Kidney capillary endothelial cell (primary cell): ENCODE data around the gene TAX1BP1.

Experiments used
- DNase-seq: peaks from one replicate; pipeline ENCODE4 v3.0.0-alpha.2; 2018; ENCODE audit warnings: low spot score

TAX1BP1 gene

DNA sequence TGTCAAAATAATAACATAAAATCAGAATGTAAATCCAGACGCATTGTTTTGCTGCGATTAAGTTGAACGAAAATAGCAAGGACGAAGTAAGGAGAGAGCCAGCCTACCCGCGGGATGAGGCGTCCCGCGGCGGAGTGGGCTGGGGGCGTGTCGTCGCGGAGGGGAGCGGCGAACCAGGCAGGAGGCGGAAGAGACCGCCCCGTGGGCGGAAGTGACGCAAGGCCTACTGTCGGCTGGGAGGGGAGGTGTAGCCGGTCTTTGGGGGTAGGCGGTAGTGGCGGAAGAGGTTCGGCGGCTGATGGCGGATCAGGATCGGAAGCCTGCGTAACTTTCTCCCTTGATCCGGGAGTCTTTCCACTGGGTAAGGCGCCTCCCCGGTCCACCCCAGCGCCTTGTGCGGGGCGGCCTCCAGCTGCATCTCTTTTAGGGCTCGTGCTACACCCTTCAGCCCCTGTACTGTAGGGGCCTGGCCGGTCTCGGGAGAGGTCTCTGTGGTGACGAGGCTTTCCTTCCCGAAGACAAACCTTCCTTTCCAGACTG, at the start of gene TAX1BP1:
Gene TAX1BP1, plus strand, starts transcription at position 254 of the 540 bp plus-strand sequence. CDS start 8,363 bp downstream, outside the sequence.
- DNase-seq, result peak; percentile 90

DNA sequence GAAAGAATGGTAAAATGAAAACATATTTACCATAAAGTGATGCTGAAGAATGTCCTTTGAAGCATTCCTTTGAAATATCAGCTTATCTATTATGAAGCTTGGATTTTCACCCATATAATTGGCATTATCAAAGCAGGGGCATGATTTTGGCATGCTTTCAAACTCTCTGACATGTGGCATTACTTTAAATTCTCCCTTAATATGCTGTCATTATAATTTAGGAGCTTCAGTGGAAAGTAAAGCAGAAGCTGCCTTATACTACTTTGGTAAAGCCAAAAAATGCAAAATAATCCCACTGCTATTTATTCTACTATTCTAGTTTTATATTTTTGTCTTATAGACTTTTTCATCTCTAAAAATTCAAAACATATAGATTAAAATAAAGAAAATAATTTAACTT, 49.3 kb upstream of the TAX1BP1 start:
- DNase-seq, result no peak

DNA sequence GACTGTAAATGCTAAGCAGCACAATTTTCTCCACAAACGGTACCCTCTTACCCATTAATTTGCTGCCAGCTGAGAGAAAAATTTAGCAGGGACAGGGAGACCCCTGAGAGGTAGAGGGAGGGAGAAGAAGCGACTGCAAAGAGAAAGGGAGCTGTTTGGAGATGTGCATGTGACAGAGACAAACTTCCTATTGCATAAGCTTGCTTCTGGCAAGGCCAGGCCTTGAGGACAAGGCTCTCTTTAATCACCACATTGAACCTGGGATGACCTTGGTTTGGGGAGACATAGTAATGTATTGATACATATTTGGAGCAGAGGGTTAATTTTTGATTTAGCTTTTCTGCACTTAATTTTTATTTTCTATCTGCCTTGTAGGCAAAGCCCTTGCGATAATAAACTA, 46.2 kb upstream of the TAX1BP1 start:
- no peak for DNase-seq

DNA sequence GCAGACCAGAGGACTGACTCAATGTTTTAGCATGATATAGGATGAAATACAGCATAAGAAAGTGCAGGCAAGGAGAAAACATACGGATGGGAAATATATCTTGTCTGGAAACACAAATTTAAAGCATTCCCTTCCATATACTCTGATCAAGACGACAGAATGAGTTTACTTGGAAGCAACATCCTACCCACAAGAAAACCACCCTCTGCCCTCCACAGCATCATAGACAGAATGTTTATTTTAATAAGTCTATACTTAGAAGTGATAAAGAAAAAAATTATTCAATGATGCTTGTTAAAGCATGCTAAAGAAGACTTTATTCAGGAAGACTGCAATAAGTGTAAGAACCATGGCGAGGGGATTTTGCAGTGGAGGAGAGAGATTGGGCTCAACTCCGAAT, 44.9 kb upstream of the TAX1BP1 start:
- no peak for DNase-seq

DNA sequence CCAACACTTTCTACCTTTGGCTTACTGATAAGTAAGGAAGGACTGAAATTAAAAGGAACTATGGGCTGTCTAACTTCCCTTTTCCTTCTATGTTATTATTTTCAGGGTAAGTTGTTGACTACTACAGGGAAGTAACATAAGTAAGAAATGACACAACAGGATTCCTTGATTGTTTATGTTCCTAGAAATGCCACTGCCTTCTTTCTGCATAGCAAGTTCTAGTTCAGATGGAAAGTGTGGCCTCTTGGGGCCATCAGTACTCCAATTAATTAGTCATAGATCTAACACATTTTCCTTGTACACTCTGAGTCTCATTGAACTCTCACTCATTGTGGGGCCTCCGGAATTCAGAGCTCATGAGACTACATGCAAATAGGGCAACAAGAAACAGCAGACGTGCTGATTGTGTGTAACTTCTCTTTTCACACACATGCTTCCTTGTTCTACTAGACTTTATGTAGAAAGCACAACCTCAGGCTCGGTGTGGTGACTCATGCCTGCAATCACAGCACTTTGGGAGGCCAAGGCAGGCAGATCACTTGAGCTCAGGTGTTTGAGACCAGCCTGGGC, 42.0 kb upstream of the TAX1BP1 start:
- DNase-seq, result no peak

DNA sequence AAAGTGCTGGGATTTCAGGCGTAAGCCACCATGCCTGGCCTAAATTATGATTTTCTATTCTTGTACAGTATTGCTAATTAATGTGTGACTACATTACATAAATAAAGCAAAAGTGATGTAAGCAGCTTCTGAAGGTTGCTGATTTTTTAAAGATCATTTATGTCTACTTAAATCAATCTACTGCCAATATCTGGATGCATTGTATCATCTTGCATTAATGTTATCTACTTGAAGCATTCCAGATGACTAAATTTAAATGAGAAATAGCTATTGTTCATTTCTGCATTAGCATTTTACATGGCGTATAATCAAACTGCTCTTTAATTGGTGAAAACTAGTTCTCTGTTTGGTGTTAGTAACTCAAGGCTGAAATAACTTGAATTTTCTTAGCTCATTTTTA, 40.2 kb upstream of the TAX1BP1 start:
- no peak for DNase-seq

DNA sequence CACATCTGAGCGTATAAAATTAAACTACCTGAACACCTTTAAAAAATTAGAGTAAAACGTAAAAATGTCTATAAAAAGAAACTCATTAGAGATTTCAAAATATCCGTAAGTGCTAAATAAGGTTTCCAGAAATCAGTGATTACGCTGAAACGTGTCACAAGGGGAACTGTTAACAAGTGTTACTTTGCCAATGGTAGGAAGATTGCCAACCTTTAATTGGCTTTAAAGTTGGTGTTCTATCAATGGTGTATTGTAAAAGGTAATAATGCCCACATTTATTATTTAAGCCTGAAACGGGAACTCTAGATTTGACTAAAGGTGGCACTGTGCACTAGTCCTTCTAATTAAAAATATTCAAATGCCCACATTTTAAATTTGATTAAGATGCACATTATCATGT, 39.5 kb upstream of the TAX1BP1 start:
- DNase-seq, result no peak

DNA sequence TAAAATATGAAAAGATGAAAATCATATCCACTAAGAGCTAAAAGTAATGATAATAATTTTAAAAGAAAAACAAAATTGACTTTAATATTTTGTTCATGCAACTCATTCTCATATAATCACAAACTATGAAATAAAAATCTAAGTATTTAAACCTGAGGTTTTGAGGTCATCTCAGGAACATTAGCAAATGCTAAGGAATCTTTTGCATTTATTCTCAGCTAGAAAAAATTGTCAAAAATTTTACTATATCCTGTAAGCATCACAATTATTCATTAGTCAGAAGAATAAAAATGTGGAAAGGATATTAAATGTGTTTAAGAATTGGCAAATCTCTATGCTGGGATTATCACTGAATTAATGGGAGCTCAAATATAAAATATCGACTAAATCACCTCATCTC, 36.8 kb upstream of the TAX1BP1 start:
- no peak for DNase-seq

DNA sequence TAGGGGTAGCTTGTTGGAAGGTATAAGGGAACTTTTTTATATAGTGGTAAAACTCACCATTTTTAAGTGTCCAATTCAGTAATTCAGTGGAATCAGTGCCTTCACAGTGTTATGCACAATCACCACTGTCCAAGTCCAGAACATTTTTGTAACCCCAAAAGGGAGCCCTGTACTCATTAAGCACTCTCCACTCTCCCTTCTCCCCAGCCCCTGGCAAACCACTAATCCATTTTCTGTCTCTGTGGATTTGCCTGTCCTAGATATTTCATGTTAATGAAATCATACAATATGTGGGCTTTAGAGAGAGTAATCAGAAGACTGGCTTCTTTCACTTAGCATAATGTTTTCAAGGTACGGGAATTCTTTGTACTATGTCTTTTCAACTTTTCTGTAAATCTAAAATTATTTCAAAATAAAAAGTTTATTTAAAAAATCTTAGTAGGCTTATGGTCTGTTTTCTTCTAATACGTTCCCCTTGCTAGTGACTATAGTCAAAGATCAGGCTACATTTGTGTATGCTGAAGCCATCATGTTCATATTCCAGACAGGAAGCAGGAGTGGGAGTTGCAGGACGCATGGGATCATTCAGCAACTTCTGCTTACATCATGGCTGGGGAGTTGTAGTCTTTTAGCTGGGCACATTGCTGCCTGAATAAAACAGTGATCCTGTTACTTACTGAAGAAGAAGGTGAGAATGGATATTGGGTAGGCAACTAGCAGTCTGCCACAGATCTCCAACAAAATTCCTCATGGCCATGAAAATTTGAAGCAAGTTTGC, 35.4 kb upstream of the TAX1BP1 start:
- DNase-seq, result no peak

DNA sequence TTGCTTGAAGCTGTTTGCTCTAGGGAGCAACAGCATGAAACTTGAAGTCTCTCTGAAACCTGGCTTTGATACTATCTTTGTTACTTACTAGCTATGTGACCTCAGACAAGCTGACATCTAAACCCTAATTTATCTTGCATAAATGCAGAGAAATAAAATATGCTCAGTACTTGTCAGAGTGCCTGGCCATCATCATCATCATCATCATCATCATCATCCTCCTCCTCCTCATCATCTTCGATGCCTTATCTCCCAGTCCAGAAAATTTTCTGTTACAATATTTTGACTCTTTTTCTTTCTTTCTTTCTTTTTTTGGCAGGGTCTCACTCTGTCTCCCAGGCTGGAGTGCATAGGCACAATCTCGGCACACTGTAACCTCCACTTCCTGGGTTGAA, 34.8 kb upstream of the TAX1BP1 start:
- DNase-seq, result no peak

DNA sequence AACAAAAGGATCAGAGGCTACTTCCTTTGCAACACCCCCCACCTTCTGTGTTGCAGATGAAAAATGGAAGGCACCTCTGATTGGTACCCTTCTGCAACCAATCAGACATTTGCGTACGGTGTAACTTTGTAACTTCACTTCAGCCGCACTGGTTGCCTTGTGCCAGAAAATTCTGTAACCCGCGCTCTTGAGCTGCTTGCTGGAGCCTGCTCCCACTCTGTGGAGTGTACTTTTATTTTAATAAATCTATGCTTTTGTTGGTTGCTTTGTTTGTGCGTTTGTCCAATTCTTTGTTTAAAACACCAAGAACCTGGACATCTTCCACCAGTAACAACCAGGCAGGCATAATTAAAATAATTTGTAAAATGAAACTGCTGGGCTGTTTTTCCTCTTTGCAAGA, 31.5 kb upstream of the TAX1BP1 start:
- DNase-seq, result no peak

DNA sequence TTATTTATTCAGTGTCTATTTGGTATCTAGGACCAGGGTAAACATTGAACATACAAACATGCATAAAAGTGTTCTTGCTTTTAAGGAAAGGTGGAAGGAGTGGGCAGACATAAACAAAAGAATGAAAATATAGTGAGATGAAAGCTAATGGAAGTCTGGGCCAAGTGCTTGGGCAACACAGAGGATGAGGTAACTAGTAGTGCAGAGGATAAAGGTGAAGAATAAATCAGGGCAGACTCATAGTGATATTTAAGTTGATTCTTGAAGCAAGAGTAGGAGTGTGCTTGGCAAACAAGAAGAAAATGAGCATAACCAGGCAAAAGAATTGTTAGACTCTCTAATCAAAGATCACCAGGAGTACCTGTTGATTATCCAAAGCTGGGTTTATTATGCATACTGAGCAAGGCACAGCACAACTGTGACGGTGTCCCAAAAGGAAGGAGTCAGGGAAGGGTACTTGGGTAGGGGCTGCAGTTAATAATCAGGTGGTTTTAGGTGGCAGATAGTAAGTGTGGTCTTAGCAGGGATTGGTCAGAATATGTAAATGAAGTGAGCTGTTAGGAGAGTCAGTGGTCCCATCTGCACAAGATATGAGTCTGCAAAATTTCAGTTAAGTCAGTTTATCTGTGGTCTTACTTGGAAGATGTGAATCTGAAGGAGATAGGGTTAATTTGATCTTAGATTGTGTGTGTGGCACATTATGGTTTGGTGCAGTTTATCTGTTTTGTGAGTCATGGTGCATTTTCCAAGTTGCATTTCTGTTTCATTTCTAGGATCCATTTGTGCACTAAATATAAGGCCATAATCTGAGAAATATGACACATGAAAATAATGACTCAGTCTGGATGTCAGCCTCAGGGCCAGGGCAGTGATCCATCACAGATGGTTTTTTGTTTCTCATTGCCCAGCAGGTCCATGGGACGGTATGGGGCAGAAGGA, 30.6 kb upstream of the TAX1BP1 start:
- no peak for DNase-seq

DNA sequence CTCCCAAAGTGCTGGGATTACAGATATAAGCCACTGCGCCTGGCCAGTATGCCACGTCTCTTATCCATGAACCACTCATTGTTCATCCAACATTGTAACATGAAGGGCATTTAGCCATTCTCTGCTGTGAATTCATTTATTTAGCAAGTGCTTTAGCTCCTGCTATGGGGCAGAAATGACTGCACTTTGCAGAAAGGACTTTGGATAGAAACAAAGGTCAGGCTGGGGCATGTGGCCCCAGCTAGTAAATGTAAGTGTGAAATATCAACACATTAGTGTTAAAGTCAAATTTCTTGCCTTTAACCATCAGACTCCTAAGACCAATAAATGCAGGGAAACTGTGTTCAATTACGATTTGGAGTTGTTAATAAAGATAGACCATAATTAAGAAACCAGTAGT, 27.7 kb upstream of the TAX1BP1 start:
- DNase-seq, result no peak

DNA sequence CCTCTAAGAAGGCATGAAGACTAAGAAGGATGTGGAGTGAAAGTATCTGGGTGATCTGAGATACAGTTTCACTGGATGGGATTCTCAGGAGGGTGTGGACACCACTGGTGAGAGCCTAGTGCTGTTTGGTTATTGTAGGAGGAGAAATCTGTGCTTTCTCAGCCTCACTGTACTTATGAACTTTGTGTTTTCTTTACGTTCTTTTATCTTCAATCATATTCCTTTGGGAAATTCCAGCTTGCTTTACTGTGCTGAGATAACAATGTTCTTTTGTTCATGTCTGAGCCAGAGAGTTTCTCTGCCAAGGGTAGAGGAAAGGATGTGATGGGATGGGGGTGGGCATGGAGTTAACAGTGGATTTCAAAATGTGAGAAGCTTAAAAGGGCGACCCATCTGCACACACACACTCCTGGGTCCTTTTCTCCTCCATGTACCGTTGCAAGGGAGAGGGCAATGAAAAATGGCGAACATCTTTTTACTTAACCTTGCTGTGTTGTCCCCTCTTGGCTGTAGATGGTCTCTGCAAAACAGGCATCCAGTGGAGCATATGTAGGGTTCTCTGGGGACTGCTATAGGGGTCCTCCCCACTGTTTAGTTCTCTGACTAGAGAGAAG, 25.0 kb upstream of the TAX1BP1 start:
- DNase-seq, result no peak

DNA sequence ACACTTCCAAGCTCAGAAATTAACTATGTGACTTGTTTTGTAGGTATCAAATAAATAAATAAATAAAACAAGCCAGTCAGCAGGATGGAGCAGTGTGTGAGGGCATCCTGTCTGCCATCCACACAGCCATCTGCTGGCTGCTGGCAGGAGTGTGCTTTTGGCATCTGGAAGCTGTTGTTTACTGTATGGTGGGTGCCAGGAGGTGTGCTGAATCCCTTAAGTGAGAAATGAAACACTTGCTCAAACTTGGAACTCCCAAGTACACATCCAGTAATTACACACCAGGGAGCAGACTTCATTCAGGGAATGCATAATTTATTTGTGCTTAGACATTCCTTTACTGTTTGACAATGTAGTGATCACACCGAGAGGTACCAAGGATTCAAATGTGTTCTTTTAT, 16.9 kb upstream of the TAX1BP1 start:
- no peak for DNase-seq

DNA sequence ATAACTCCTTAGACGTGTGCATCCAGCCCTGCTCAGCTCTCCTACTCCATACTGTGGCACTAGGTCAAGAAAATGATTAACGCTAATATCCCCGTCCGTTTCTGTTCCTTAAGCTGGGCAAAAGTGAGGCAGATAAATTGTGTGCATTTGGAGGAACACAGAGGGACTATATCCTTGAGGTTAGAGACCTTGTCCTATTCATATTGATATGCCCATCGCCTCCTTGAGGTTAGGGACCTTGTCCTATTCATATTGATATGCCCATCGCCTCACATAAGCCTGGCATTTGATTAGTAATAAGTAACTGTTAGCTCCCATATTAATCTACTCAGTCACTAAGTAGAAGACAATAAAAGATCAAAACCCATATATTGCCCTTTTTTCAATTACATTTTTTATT, 12.9 kb upstream of the TAX1BP1 start:
- DNase-seq, result no peak

DNA sequence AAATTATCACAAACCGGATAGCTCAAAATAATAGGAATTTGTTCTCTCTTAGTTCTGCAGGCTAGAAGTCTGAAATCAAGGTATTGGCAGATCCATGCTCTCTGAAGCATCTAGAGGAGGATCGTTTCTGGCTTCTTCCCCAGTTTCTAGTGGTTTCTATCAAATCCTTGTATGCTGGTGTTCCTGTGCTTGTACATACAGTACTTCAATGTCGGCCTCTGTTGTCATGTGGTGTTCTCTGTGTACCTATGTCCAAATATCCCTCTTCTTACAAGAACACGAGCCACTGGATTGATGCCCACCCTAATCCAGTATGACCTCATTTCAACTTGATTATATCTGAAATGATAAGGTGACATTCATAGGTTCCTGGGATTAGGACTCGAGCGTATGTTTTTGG, 9.8 kb upstream of the TAX1BP1 start:
- DNase-seq, result no peak

DNA sequence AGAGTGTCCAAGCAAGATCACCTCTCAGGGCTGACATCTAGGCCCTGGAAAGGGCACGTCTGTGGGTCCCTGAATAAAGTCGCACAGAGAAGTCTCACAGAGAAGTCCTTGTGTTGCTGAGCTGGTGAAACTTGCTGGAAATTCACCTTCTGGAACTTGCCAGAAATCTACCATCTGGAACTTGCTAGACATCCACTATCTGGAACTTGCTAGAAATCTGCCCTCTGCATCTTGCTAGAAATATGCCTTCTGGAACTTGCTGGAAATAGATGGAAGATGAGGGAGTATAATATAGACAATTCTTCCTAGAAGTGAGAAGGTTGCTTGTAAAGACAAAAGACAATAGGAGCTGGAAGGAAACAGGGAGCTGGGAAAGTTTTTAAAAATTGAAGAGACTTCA, 5.4 kb upstream of the TAX1BP1 start:
- no peak for DNase-seq

DNA sequence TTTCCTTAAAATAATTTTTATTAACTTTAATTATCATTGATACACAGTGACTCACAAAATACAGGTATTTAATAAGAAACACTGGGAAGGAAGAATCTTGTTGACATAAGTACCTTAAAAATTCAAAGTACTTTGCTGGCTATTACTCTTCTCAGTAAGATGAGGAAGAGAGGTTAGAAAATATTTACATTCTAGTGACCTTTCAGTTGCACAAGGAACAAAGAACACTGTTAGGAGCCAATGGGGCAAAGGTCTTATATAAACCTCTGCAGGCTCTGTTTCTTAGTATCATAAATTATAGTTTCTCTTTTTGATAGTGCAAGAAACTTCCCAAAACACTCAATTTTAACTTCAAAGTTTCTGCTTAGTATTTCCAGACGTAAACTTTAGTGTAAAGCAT, 4.8 kb upstream of the TAX1BP1 start:
- no peak for DNase-seq

DNA sequence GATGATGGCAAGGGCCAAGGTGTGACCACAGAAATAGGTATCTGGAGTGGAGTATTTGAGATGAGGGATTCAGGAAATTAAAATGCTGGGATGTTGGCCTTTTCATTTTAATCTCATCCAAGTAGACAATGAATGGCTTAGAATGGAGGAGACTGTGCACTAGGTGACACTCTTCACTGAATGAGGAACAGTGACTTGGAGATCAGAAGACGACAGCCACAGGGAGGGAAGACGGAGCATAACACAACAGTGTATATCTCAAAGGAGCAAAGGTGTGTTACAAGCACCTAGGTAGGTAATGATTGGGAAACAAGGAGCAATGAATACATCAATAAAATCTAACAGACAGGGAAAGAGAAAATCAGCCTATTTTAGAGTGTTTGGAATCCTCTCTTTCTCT, 4.1 kb upstream of the TAX1BP1 start:
- DNase-seq, result no peak

DNA sequence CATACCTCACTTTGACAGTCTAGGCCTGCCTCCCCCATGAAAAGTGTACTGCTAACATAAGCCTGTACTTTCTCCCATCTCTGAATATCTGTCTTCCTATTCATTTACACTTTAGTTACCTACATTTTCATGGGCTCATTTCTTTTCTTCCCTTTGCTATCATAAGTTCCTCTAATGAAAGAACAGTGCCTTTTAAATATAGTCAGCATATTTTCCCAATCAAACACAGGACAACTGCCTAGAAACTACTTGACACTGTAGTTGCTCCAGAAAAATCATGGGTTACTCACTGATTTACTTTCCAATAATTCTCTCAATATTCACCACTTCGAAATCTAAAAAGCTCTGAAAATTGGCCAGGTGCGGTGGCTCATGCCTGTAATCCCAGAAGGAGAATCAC, 2.8 kb upstream of the TAX1BP1 start:
- DNase-seq, result no peak

DNA sequence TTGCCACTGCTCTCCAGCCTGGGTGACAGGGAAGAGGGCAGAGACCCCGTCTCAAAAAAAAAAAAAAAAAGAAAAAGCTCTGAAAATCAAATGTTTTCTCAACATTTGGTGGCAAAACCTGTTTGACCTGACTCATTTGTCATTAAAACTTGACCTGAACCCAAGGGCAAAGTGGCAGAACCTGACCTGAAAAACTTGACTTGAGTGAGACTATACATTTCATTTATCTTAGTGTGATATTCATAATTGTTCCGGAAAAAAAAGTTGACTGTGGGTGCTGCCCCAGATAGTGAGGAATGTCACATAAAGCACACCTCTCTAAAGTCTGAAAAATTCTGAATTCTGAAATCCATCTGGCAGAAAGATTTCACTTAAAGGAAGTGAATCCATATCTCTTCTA, 2.3 kb upstream of the TAX1BP1 start:
- no peak for DNase-seq
